LHCN-M2 (cell line): ENCODE results near the gene CMYA5. TPM values are rescaled to one million over a fixed set of nuclear protein-coding genes. Genes with fewer than 3 reads are reported as not detected.
"Not testable (repeated sequence)": the region's sequence is repeated elsewhere in the genome, so short reads cannot be mapped to it uniquely, and the experiment has no call there.

Experiments
- DNase-seq: peaks from one replicate; pipeline ENCODE4 v3.0.0-alpha.2; 2012; ENCODE audit warnings: low read depth
- total RNA-seq: library from RNA; depleted of rRNA; stranded (reverse); fragments of >200 nt; gene quantifications from 2 replicates; pipeline ENCODE4 v1.2.3, GENCODE V29; 2014

Gene CMYA5
- total RNA-seq, 1 experiment from 2014 or later = 0.06 TPM

GRCh38 chr5:79746642-79747569 is 57.3 kb downstream of the CMYA5 start:
- no peak for DNase-seq

DNA sequence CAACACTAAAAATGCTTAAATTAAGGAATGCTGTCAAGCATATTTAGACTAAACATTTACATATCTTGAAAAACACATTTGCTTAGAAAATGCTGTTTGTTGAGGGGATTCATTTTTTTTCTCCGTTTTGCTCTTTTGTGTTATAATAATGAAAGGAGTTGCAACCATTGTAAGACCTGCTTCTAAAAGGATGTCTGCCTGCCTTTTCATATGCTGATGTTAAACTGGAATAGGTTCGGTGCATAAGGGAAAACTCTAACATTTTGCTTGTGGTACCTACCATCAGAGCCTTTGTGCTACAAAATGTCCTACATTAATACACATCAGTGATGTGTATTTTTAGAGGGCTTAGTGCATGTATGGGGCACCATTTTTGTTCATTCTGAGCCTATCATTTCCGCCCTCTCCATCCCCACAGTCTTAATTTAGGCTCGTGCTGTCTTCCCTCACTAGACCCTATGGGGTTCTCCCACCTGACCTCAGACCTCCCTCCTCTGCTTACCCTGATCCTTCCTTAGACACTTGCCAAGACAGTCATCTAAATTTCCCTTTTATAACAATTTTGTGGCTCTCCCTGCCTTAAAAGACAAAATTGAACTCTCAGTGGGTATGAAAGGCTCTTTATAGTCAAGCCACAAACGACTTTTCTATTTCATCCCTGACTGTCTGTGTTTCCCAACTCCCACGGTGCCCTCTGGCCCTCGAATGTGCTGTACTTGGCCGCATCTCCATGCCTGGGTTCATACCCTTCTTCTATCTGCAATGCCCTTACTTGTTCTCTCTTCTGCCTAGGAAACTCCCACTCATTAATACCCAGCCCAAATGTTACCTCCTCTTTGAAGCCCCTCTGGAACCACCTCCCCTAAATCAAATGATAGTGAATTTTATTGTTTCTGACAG is 61.2 kb downstream of the CMYA5 start:
- DNase-seq = no peak

DNA sequence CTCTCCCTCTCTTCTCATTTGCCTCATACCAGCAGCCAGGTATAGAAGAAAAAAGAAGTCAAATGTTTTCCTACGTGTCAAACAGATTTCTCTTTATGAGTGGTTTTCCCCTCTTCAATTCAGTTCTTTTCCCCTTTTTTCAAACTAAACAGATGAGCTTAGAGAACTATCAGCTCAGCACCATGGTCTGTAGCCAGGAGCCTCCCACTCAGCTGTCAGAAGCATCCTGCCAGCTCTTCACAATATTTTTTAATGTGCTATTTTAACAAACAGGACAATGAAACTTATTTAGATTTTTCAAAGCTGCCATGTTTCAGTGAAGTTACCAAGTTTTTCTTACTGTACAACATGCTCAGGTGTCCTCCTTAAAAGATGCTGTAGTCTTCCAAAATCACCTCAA is 63.5 kb downstream of the CMYA5 start:
- DNase-seq = no peak

- no peak for DNase-seq
Observed at GRCh38 chr5:79753877-79754645, 64.4 kb downstream of the CMYA5 start.

DNA sequence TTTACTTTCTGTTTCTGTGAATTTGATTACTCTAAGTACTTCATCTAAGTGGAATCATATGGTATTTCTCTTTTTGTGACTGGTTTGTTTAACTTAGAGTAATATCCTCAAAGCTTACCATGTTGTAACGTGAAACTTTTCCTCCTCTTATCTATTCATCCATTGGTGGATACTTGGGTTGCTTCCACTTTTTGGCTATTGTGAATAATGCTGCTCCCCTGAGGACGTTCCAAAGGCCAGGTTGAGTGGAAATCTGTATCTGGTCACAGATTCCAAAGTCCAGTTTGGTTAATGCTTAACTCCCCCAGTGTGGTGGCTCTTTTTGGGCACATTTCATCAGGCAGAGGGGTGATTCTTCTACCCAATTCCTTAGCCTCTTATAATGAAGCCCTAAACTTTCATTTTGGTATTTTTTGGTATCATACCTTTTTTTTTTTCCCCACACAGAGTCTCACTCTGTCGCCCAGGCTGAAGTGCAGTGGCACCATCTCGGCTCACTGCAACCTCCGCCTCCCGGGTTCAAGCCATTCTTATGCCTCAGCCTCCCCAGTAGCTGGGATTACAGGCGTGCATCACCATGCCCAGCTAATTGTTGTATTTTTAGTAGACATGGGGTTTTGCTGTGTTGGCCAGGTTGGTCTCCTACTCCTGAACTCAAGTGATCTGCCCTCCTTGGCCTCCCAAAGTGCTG is 65.4 kb downstream of the CMYA5 start:
- no peak for DNase-seq

- DNase-seq = no peak
Observed at GRCh38 chr5:79756076-79756475, 66.4 kb downstream of the CMYA5 start.

- peak; percentile 32 for DNase-seq
Observed at GRCh38 chr5:79759436-79759835, 69.8 kb downstream of the CMYA5 start.

- DNase-seq = no peak
Observed at GRCh38 chr5:79759848-79760247, 70.2 kb downstream of the CMYA5 start.

DNA sequence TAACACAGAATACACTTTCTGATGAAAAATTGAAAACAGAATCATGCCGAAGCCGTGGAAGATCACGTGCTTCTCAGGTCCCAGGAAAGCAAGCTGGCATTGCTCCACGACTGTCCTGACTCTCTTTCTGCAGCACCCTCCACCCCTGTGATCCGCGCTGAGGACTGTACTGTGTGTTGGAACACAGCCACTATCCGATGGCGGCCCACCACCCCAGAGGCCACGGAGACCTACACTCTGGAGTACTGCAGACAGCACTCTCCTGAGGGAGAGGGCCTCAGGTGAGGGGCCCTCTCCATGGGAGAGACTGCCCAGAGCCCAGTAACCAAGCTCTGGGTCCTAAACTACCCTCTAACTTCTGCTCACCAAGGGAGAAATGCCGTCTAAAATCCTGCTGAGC is 73.3 kb downstream of the CMYA5 start:
- no peak for DNase-seq

DNA sequence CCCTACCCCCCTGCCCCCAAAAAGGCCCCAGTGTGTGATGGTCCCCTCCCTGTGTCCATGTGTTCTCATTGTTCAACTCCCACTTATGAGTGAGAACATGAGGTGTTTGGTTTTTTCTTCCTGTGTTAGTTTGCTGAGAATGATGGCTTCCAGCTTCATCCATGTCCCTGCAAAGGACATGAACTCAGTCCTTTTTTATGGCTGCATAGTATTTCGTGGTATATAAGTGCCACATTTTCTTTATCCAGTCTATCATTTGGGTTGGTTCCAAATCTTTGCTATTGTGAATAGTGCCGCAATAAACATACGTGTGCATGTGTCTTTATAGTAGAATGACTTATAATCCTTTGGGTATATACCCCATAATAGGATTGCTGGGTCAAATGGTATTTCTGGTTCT is 74.5 kb downstream of the CMYA5 start:
- DNase-seq = not testable (repeated sequence)

GRCh38 chr5:79771387-79771786 is 81.8 kb downstream of the CMYA5 start:
- peak; percentile 81 for DNase-seq

DNA sequence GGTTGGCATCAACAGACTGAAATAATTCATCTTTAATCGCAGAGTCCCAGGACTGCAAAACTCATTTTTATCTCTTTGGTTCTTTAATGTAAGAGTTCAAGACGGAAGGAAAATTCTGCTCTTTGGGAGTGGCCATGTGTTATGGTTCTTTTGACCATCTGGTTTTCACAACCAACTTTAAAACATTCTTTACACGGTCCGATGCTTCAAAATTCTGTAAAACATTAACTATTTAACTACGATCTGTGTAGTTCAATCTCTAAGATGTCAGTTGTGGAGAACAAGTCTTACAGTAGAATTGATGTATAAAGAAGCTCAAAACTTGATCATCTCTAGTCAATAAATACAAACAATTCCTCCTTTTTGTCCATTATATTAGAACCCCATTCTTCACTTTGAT is 83.0 kb downstream of the CMYA5 start:
- no peak for DNase-seq

- no peak for DNase-seq
Observed at GRCh38 chr5:79773612-79774011, 84.0 kb downstream of the CMYA5 start.

- DNase-seq = peak; percentile 37
Observed at GRCh38 chr5:79774171-79774854, 84.7 kb downstream of the CMYA5 start.

DNA sequence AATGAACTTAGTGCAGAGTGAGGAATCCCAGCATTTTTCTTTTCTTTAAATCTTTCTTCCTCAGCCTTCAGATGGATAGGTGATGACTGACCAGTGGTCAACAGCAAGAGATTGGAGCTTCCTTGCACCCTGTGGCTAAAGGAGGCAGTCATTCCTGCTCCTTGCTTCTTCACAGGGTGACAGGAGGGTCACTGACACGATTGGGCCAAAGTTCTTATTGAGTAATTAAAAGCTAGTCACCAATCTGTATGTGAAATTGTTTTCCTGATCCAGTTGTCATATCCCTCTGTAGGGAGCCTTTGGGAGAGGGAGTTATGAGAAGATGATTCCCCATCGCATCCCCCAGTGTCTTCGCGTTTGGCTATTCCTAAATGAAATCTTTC is 85.2 kb downstream of the CMYA5 start:
- DNase-seq = no peak

DNA sequence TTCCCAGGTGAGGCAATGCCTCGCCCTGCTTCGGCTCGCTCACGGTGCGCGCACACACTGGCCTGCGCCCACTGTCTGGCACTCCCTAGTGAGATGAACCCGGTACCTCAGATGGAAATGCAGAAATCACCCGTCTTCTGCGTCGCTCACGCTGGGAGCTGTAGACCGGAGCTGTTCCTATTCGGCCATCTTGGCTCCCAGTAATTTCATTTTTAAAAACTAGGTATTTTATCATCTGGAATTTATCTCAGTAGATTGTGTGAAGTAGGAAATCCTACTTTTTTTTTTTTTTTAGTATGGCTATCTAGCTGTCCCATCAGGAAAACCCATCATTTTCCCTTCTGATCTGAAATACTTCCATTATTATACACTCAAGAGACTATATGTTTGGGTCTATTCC is 95.1 kb downstream of the CMYA5 start:
- DNase-seq = not testable (repeated sequence)

- no peak for DNase-seq
Observed at GRCh38 chr5:79785983-79786382, 96.3 kb downstream of the CMYA5 start.

- no peak for DNase-seq
Observed at GRCh38 chr5:79787448-79787847, 97.8 kb downstream of the CMYA5 start.

GRCh38 chr5:79791843-79792242 is 102.2 kb downstream of the CMYA5 start:
- DNase-seq = no peak

GRCh38 chr5:79792463-79792862 is 102.8 kb downstream of the CMYA5 start:
- no peak for DNase-seq
